Caco-2 (cell line): ENCODE results near the gene CACNA2D1. TPM values are rescaled to one million over a fixed set of nuclear protein-coding genes. Genes with fewer than 3 reads are reported as not detected.

ENCODE experiments used
- BruUV-seq: library from RNA; stranded (reverse); fragments of 400-500 nt; replicated peaks from 2 replicates; lab custom pipeline; 2021; lab: Mats Ljungman, UMichigan
- CTCF ChIA-PET: fragments of 300-600 bp; sonication (Branson Sonifier 250); formaldehyde crosslinking; loops from one replicate; lab custom pipeline; 2022; ENCODE audit warnings: antibody characterized with exemption; lab: Charles Lee
- POLR2A ChIA-PET: fragments of 300-600 bp; sonication (Branson Sonifier 250); formaldehyde crosslinking; loops from one replicate; lab custom pipeline; 2022; ENCODE audit warnings: antibody characterized with exemption; lab: Charles Lee
- DNase-seq, 2 experiments: peaks; one replicate each; pipeline versions ENCODE4 v3.0.0 to v3.0.0-alpha.2; 2020 to 2022
- H3K27me3 ChIP-seq: replicated peaks from 2 replicates; pipeline ENCODE4 v1.6.0; 2011; ENCODE audit warnings: low read length; ENCODE audit not compliant: control insufficient read depth, insufficient read depth
- H3K36me3 ChIP-seq: 2 replicates; pipeline ENCODE4 v1.5.1; 2011; ENCODE audit warnings: low read length; ENCODE audit not compliant: control insufficient read depth, insufficient read depth
- H3K4me1 ChIP-seq: fragments of 250-450 bp; sonication (Bioruptor Pico); 2 replicates; pipeline ENCODE4 v1.5.1; 2020; ENCODE audit warnings: mild to moderate bottlenecking
- H3K4me3 ChIP-seq: 2 replicates; pipeline ENCODE4 v1.5.1; 2011; ENCODE audit warnings: low read depth, mild to moderate bottlenecking, control low read depth, low read length
- H3K9me3 ChIP-seq: fragments of 250-450 bp; sonication (Bioruptor Pico); 2 replicates; pipeline ENCODE4 v1.5.1; 2020; ENCODE audit warnings: mild to moderate bottlenecking, moderate library complexity
- H3K27ac Mint-ChIP-seq: one replicate; pipeline ENCODE4 v1.8.0; 2022; ENCODE audit warnings: mixed read lengths; ENCODE audit not compliant: unreplicated experiment
- H3K27me3 Mint-ChIP-seq: one replicate; pipeline ENCODE4 v1.8.0; 2022; ENCODE audit warnings: mixed read lengths; ENCODE audit not compliant: insufficient read depth, unreplicated experiment
- H3K36me3 Mint-ChIP-seq: one replicate; pipeline ENCODE4 v1.8.0; 2022; ENCODE audit warnings: mild to moderate bottlenecking, mixed read lengths; ENCODE audit not compliant: insufficient read depth, unreplicated experiment
- H3K4me1 Mint-ChIP-seq: one replicate; pipeline ENCODE4 v1.8.0; 2022; ENCODE audit warnings: low read depth, mixed read lengths; ENCODE audit not compliant: unreplicated experiment
- H3K4me3 Mint-ChIP-seq: one replicate; pipeline ENCODE4 v1.8.0; 2022; ENCODE audit warnings: mild to moderate bottlenecking, moderate library complexity, mixed read lengths; ENCODE audit not compliant: unreplicated experiment
- H3K9me3 Mint-ChIP-seq: one replicate; pipeline ENCODE4 v1.8.0; 2022; ENCODE audit warnings: mixed read lengths; ENCODE audit not compliant: unreplicated experiment
- intact Hi-C: fragments of 100-400 bp; cut with micrococcal nuclease; formaldehyde crosslinking; loops from one replicate; pipeline ENCODE4 v1.10.0; 2022; ENCODE audit not compliant: unreplicated experiment
- total RNA-seq: library from RNA; stranded (reverse); gene quantifications from 2 replicates; pipeline ENCODE4 v1.2.3, GENCODE V29; 2022
- TF ChIP-seq, protein P1 (sequence below), 2 experiments: fragments of 200-600 bp in 1 of 2; IDR thresholded peaks; 1 replicate in 1 of 2; 2 replicates in 1 of 2; pipeline versions ENCODE4 v1.5.1 to v1.8.0; 2011 to 2022; ENCODE audit warnings: antibody characterized with exemption in 1 of 2, control low read depth in 1 of 2, inconsistent platforms in 1 of 2, low read depth in 1 of 2, low read length in 1 of 2, mild to moderate bottlenecking in 1 of 2, moderate library complexity in 1 of 2; ENCODE audit not compliant: insufficient read depth in 1 of 2, severe bottlenecking in 1 of 2, unreplicated experiment in 1 of 2

Gene CACNA2D1
- total RNA-seq, 1 experiment from 2014 or later, result not detected

DNA sequence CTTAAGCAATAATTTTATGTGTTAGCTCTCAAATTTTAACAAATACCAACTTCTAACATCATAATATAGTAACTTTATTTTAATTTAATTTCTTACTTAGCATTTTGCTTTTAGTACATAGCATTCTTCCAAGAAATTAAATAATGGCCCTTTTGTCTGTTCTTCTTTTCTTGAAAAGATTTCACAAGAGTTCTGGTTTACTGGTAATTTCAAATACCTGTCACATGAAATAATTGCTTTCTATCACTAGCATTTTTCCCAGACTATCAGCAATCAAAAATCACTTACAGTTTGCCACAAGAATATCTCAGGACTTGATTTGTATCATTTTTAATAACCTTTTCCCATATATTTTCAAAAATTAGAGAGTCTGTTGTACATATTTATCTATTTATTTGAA is 193.0 kb downstream of the CACNA2D1 start:
- Mint-ChIP-seq H3K27me3 (peaks cover 9% of the 10 kb centered on the region), H3K36me3 (no peaks in the 10 kb centered on the region), H3K4me1 (no peaks in the 10 kb centered on the region), H3K4me3 (no peak overlapping the region), H3K27ac (no peak overlapping the region), H3K9me3 (no peaks in the 10 kb centered on the region)
- BruUV-seq, result no TSS peak
- Histone ChIP-seq H3K4me1 (no peaks in the 10 kb centered on the region), H3K9me3 (no peaks in the 10 kb centered on the region), H3K27me3 (no peaks in the 10 kb centered on the region), H3K36me3 (no peaks in the 10 kb centered on the region), H3K4me3 (no peak overlapping the region)
- intact Hi-C loops, result no loop called here
- POLR2A ChIA-PET, result no interaction called here
- DNase-seq, result no peak
- CTCF ChIA-PET, result interaction anchor here (0.8 kb wide), 1 partner anchor 16 kb away, joined by 3 read pairs; no protein-coding TSS in a partner anchor
- TF ChIP-seq, protein P1, sequence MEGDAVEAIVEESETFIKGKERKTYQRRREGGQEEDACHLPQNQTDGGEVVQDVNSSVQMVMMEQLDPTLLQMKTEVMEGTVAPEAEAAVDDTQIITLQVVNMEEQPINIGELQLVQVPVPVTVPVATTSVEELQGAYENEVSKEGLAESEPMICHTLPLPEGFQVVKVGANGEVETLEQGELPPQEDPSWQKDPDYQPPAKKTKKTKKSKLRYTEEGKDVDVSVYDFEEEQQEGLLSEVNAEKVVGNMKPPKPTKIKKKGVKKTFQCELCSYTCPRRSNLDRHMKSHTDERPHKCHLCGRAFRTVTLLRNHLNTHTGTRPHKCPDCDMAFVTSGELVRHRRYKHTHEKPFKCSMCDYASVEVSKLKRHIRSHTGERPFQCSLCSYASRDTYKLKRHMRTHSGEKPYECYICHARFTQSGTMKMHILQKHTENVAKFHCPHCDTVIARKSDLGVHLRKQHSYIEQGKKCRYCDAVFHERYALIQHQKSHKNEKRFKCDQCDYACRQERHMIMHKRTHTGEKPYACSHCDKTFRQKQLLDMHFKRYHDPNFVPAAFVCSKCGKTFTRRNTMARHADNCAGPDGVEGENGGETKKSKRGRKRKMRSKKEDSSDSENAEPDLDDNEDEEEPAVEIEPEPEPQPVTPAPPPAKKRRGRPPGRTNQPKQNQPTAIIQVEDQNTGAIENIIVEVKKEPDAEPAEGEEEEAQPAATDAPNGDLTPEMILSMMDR (IDR thresholded peaks at IDR 0.05; ENCODE audit: insufficient read depth in 1 of 2, low read depth in 1 of 2, low read length in 1 of 2, severe bottlenecking in 1 of 2, unreplicated experiment in 1 of 2), result no peak

DNA sequence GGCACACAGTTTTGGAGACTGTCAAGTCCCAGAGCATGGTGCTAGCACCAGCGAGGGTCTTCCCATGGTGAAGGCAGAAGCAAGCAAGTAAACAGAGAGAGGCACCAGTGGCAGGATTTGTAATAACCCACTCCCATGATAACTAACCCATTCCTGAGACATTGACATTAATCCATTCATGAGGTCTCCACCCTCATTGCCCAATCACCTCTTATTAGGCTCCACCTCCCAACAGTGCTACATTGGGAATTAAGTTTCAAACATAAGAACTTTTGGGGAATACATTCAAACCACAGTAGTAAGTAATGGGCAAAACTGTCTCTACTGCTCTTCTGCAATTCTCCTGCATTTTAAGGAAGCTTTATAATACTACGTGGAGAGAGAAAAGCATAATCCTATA is 193.6 kb downstream of the CACNA2D1 start:
- ChIA-PET CTCF (interaction anchor here (0.8 kb wide), 1 partner anchor 16 kb away, joined by 3 read pairs; no protein-coding TSS in a partner anchor), POLR2A (no interaction called here)
- Mint-ChIP-seq H3K36me3 (no peaks in the 10 kb centered on the region), H3K27me3 (peaks cover 6% of the 10 kb centered on the region), H3K4me3 (no peak overlapping the region), H3K9me3 (no peaks in the 10 kb centered on the region), H3K4me1 (no peaks in the 10 kb centered on the region), H3K27ac (no peak overlapping the region)
- Histone ChIP-seq H3K27me3 (no peaks in the 10 kb centered on the region), H3K9me3 (no peaks in the 10 kb centered on the region), H3K36me3 (no peaks in the 10 kb centered on the region), H3K4me1 (no peaks in the 10 kb centered on the region), H3K4me3 (no peak overlapping the region)
- TF ChIP-seq, protein P1 (IDR thresholded peaks at IDR 0.05; ENCODE audit: insufficient read depth in 1 of 2, low read depth in 1 of 2, low read length in 1 of 2, severe bottlenecking in 1 of 2, unreplicated experiment in 1 of 2), result no peak
- no peak for DNase-seq
- intact Hi-C loops, result no loop called here
- no TSS peak for BruUV-seq

DNA sequence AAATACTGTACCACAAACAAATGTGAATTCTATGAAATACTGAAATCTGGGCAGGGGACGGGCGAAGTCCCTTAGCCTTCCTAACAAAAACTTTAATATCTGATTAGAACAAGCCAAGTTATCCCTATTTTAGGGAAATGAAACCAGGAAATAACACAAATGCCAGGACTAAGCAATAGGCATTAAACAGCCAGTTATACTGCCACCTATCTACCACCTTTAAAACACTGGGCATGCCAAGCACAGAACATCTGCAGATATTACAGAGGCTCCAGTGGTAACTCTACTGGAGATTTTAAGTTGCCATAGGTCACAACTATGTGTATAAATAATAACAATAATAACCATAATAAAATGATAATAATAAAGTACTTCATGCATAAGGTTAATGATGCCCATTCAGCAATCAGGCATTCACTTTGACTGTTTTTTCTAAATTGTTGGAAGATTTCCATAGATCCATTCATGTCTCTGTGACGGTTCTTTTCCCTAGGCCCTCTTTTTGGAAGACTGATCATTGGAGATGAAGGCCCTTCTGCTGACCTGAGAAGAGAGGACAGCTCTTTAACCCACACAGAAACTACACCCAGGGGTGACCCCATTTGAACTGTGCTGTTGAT is 195.7 kb downstream of the CACNA2D1 start:
- CTCF ChIA-PET, result no interaction called here
- H3K27ac Mint-ChIP-seq, result no peak overlapping the region

More for the DNA sequence above, 195.7 kb downstream of the CACNA2D1 start:
- intact Hi-C loops, result no loop called here
- POLR2A ChIA-PET, result no interaction called here
- Mint-ChIP-seq H3K4me3 (no peak overlapping the region), H3K4me1 (no peaks in the 10 kb centered on the region), H3K9me3 (no peaks in the 10 kb centered on the region), H3K36me3 (no peaks in the 10 kb centered on the region), H3K27me3 (peaks cover 5% of the 10 kb centered on the region)
- Histone ChIP-seq H3K9me3 (no peaks in the 10 kb centered on the region), H3K4me1 (no peaks in the 10 kb centered on the region), H3K36me3 (no peaks in the 10 kb centered on the region), H3K27me3 (no peaks in the 10 kb centered on the region), H3K4me3 (no peak overlapping the region)
- BruUV-seq, result no TSS peak
- TF ChIP-seq, protein P1 (IDR thresholded peaks at IDR 0.05; ENCODE audit: insufficient read depth in 1 of 2, low read depth in 1 of 2, low read length in 1 of 2, severe bottlenecking in 1 of 2, unreplicated experiment in 1 of 2), result peak; percentile 15 to 38
- no peak for DNase-seq
